Measurements from ENCODE around the gene TRPM4.

The TRPM4 gene

GRCh38 chr19:49210108-49210900 is 52.7 kb downstream of the TRPM4 start:
- H3K9me3 ChIP-seq, result no peaks in the 10 kb centered on the region
- no peaks in the 10 kb centered on the region for H3K4me1 ChIP-seq (ENCODE audit: control insufficient read depth in 1 of 2, insufficient read depth in 1 of 2, low read depth in 1 of 2, low read length in 1 of 2)
- H3K36me3 ChIP-seq, result no peaks in the 10 kb centered on the region
- H3K27me3 ChIP-seq, result peaks cover 12% of the 10 kb centered on the region
- H3K4me3 ChIP-seq (ENCODE audit: low read depth in 1 of 2, low read length in 1 of 2), result no peak overlapping the region
- no peak overlapping the region for H3K27ac ChIP-seq
- no peak for TF ChIP-seq CTCF (IDR thresholded peaks at IDR 0.05)

GRCh38 chr19:49210901-49211451 is 53.4 kb downstream of the TRPM4 start:
- H3K4me3 ChIP-seq (ENCODE audit: low read depth in 1 of 2, low read length in 1 of 2), result no peak overlapping the region
- H3K4me1 ChIP-seq (ENCODE audit: control insufficient read depth in 1 of 2, insufficient read depth in 1 of 2, low read depth in 1 of 2, low read length in 1 of 2), result no peaks in the 10 kb centered on the region
- no peak overlapping the region for H3K27ac ChIP-seq
- H3K9me3 ChIP-seq, result no peaks in the 10 kb centered on the region
- H3K36me3 ChIP-seq, result no peaks in the 10 kb centered on the region
- peaks cover 12% of the 10 kb centered on the region for H3K27me3 ChIP-seq
- TF ChIP-seq CTCF (IDR thresholded peaks at IDR 0.05), result no peak

GRCh38 chr19:49212016-49212701 is 54.6 kb downstream of the TRPM4 start:
- Histone ChIP-seq H3K27me3 (peaks cover 12% of the 10 kb centered on the region), H3K36me3 (no peaks in the 10 kb centered on the region), H3K4me1 (ENCODE audit: control insufficient read depth in 1 of 2, insufficient read depth in 1 of 2, low read depth in 1 of 2, low read length in 1 of 2) (no peaks in the 10 kb centered on the region), H3K9me3 (no peaks in the 10 kb centered on the region), H3K4me3 (ENCODE audit: low read depth in 1 of 2, low read length in 1 of 2) (no peak overlapping the region), H3K27ac (no peak overlapping the region)
- no peak for TF ChIP-seq CTCF (IDR thresholded peaks at IDR 0.05)

GRCh38 chr19:49213791-49214190 is 56.2 kb downstream of the TRPM4 start:
- no peak for TF ChIP-seq CTCF (IDR thresholded peaks at IDR 0.05)
- Histone ChIP-seq H3K4me1 (ENCODE audit: control insufficient read depth in 1 of 2, insufficient read depth in 1 of 2, low read depth in 1 of 2, low read length in 1 of 2) (no peaks in the 10 kb centered on the region), H3K9me3 (no peaks in the 10 kb centered on the region), H3K27ac (no peak overlapping the region), H3K27me3 (peaks cover 15% of the 10 kb centered on the region), H3K4me3 (ENCODE audit: low read depth in 1 of 2, low read length in 1 of 2) (no peak overlapping the region), H3K36me3 (no peaks in the 10 kb centered on the region)

GRCh38 chr19:49214701-49215100 is 57.1 kb downstream of the TRPM4 start:
- Histone ChIP-seq H3K4me3 (ENCODE audit: low read depth in 1 of 2, low read length in 1 of 2) (no peak overlapping the region), H3K4me1 (ENCODE audit: control insufficient read depth in 1 of 2, insufficient read depth in 1 of 2, low read depth in 1 of 2, low read length in 1 of 2) (no peaks in the 10 kb centered on the region), H3K27me3 (peaks cover 15% of the 10 kb centered on the region), H3K9me3 (no peaks in the 10 kb centered on the region), H3K27ac (no peak overlapping the region), H3K36me3 (no peaks in the 10 kb centered on the region)
- no peak for TF ChIP-seq CTCF (IDR thresholded peaks at IDR 0.05)
